H1 (cell line): ENCODE data around the gene RXRA.

Experiments
- HDAC6 ChIP-seq: IDR thresholded peaks from one replicate; pipeline ENCODE4 v1.7.1; 2012; ENCODE audit warnings: low read depth, mild to moderate bottlenecking, inconsistent platforms, low read length, moderate library complexity
- MAFK ChIP-seq: IDR thresholded peaks from 2 replicates; pipeline ENCODE4 v1.6.1; 2012; ENCODE audit warnings: low read depth, mild to moderate bottlenecking, improper control_type of control experiment, low read length

GRCh38 chr9:134378901-134379338 lies 52.7 kb downstream of the RXRA start:
- TF ChIP-seq HDAC6, result no peak
- no peak for TF ChIP-seq MAFK
